Measurements from ENCODE around the gene USP44.

- no peak for TF ChIP-seq MAX (IDR thresholded peaks at IDR 0.05; ENCODE audit: insufficient read depth, insufficient read length)
- no peak for TF ChIP-seq EZH2 (IDR thresholded peaks at IDR 0.05; ENCODE audit: borderline replicate concordance, low read depth, low read length, severe bottlenecking)
- no peak for TF ChIP-seq POLR2A (IDR thresholded peaks at IDR 0.05; ENCODE audit: low read depth, low read length)
- TF ChIP-seq CTCF (IDR thresholded peaks at IDR 0.05; ENCODE audit: extremely low read depth in 1 of 2, insufficient read depth in 1 of 2, low read depth in 1 of 2, low read length in 2 of 2), result no peak
- no peak for TF ChIP-seq GATA2 (IDR thresholded peaks at IDR 0.05; ENCODE audit: insufficient read depth, insufficient read length, low read depth, low read length)
- TF ChIP-seq JUN (IDR thresholded peaks at IDR 0.05; ENCODE audit: borderline replicate concordance, insufficient read depth, insufficient read length, low read depth), result no peak
- no peak for TF ChIP-seq POLR2AphosphoS5 (IDR thresholded peaks at IDR 0.05; ENCODE audit: insufficient read depth, low read depth, low read length)
- no peak for TF ChIP-seq FOS (IDR thresholded peaks at IDR 0.05; ENCODE audit: borderline replicate concordance, insufficient read depth, low read length)
- no peak for TF ChIP-seq MYC (IDR thresholded peaks at IDR 0.05; ENCODE audit: low read depth, low read length)
Measured at GRCh38 chr12:95511977-95512376, 39.3 kb downstream of the USP44 start.

Measured in endothelial cell of umbilical vein (primary cell).